K562 (cell line): ENCODE results near the gene TMPO. TPM values are rescaled to one million over a fixed set of nuclear protein-coding genes. Genes with fewer than 3 reads are reported as not detected.

Experiments used
- C11orf30 ChIP-seq: fragments of 450-650 bp; IDR thresholded peaks from 2 replicates; pipeline ENCODE4 v1.6.1; 2016; ENCODE audit warnings: low read depth, mild to moderate bottlenecking
- CHCHD3 ChIP-seq: fragments of 250-450 bp; sonication (Bioruptor Pico); IDR thresholded peaks from 2 replicates; pipeline ENCODE4 v2.1.2; 2022; ENCODE audit warnings: mild to moderate bottlenecking
- CTBP1 ChIP-seq: fragments of 450-650 bp; IDR thresholded peaks from 2 replicates; pipeline ENCODE4 v1.6.1; 2016; ENCODE audit warnings: borderline replicate concordance
- CTCF ChIP-seq, 3 experiments: IDR thresholded peaks in 2 of 3; conservative IDR thresholded peaks in 1 of 3; 2 replicates each; pipeline ENCODE4 v1.5.1; 2011 to 2012; ENCODE audit warnings: low read length in 3 of 3, mild to moderate bottlenecking in 3 of 3, control low read depth in 2 of 3, improper control_type of control experiment in 1 of 3, inconsistent platforms in 1 of 3, low read depth in 1 of 3, mixed read lengths in 1 of 3, moderate library complexity in 1 of 3; ENCODE audit not compliant: insufficient read depth in 2 of 3
- ETV5 ChIP-seq: sonication (generic); formaldehyde crosslinking; IDR thresholded peaks from 2 replicates; pipeline ENCODE4 v1.4.0; 2020; ENCODE audit warnings: low read depth, mild to moderate bottlenecking, missing genetic modification reagents
- HDGF ChIP-seq: fragments of 450-650 bp; IDR thresholded peaks from 2 replicates; pipeline ENCODE4 v1.6.1; 2016
- HMGXB4 ChIP-seq: sonication (generic); formaldehyde crosslinking; IDR thresholded peaks from 2 replicates; pipeline ENCODE4 v1.8.1; 2023; ENCODE audit warnings: mild to moderate bottlenecking, missing genetic modification reagents
- IFI16 ChIP-seq: fragments of 250-450 bp; sonication (Bioruptor Pico); IDR thresholded peaks from 2 replicates; pipeline ENCODE4 v2.1.2; 2022; ENCODE audit warnings: mild to moderate bottlenecking, inconsistent platforms
- NR3C1 ChIP-seq: sonication (generic); formaldehyde crosslinking; IDR thresholded peaks from 2 replicates; pipeline ENCODE4 v1.8.1; 2022; ENCODE audit warnings: missing genetic modification reagents
- POLR3A ChIP-seq: IDR thresholded peaks from 2 replicates; pipeline ENCODE4 v1.6.1; 2011; ENCODE audit warnings: borderline replicate concordance, mild to moderate bottlenecking, moderate library complexity; ENCODE audit not compliant: insufficient read length, insufficient read depth; ENCODE audit errors: extremely low read depth
- PTBP1 ChIP-seq: fragments of 200-400 bp; formaldehyde crosslinking; IDR thresholded peaks from 2 replicates; pipeline ENCODE4 v1.6.1; 2017; ENCODE audit warnings: low read depth, low read length
- RBFOX2 ChIP-seq: fragments of 200-400 bp; formaldehyde crosslinking; IDR thresholded peaks from 2 replicates; pipeline ENCODE4 v1.6.1; 2017; ENCODE audit warnings: low read depth, mild to moderate bottlenecking, low read length, moderate library complexity
- RBM25 ChIP-seq: fragments of 200-400 bp; formaldehyde crosslinking; IDR thresholded peaks from 2 replicates; pipeline ENCODE4 v1.6.1; 2018; ENCODE audit warnings: low read length, low read depth, moderate library complexity; ENCODE audit not compliant: severe bottlenecking
- RFX1 ChIP-seq: fragments of 450-650 bp; IDR thresholded peaks from 2 replicates; pipeline ENCODE4 v1.6.1; 2016; ENCODE audit warnings: mild to moderate bottlenecking, moderate library complexity
- SETDB1 ChIP-seq: IDR thresholded peaks from one replicate; pipeline ENCODE4 v1.6.1; 2012; ENCODE audit warnings: low read length, control low read depth, inconsistent platforms
- SRF ChIP-seq, 2 experiments: fragments of 250-450, 450-650 bp in 1 of 2; sonication (Bioruptor Pico) in 1 of 2; sonication (generic) in 1 of 2; formaldehyde crosslinking; IDR thresholded peaks; 2 replicates each; pipeline versions ENCODE4 v1.5.0 to v1.5.1; 2020 to 2022; ENCODE audit warnings: mild to moderate bottlenecking in 1 of 2, missing genetic modification reagents in 1 of 2
- TOE1 ChIP-seq, 2 experiments: fragments of 450-650 bp in 1 of 2; sonication (generic) in 1 of 2; formaldehyde crosslinking in 1 of 2; IDR thresholded peaks; 2 replicates each; pipeline versions ENCODE4 v1.7.1 to v1.8.0; 2016 to 2022; ENCODE audit warnings: borderline replicate concordance in 2 of 2, mild to moderate bottlenecking in 2 of 2, antibody characterized with exemption in 1 of 2, inconsistent platforms in 1 of 2, low read depth in 1 of 2, missing genetic modification reagents in 1 of 2, moderate library complexity in 1 of 2
- ZFP91 ChIP-seq: sonication (generic); formaldehyde crosslinking; IDR thresholded peaks from 2 replicates; pipeline ENCODE4 v1.8.0; 2022; ENCODE audit warnings: mild to moderate bottlenecking, missing genetic modification reagents
- ZNF551 ChIP-seq: fragments of 250-450 bp; sonication (Bioruptor Pico); IDR thresholded peaks from 2 replicates; pipeline ENCODE4 v1.5.0; 2021; ENCODE audit warnings: mild to moderate bottlenecking, moderate library complexity
- ZNF639 ChIP-seq, 2 experiments: fragments of 200-800 bp in 1 of 2; sonication (Bioruptor generic) in 1 of 2; sonication (generic) in 1 of 2; formaldehyde crosslinking in 1 of 2; IDR thresholded peaks in 1 of 2; conservative IDR thresholded peaks in 1 of 2; 2 replicates each; pipeline versions ENCODE4 v1.5.0 to v1.6.1; 2016 to 2020; ENCODE audit warnings: missing compliant biosample characterization in 1 of 2, missing genetic modification characterization in 1 of 2, missing genetic modification reagents in 1 of 2
- polyA plus RNA-seq, 8 experiments: library from polyadenylated mRNA; depleted of rRNA in 4 of 8; stranded (reverse) in 5 of 8; unstranded in 3 of 8; fragments of >200 nt; fragmentation: Nextera tagmentation in 2 of 8; fragmentation: Illumina TruSeq in 1 of 8; extraction: Ambion mirVana in 2 of 8; extraction: Trizol in 1 of 8; gene quantifications; 2 replicates each; pipeline versions ENCODE4 v1.2.1 to v1.2.3, GENCODE V29; 2011 to 2014; ENCODE audit warnings: inconsistent platforms in 1 of 8, missing spikeins in 1 of 8
- total RNA-seq, 7 experiments: library from RNA; depleted of rRNA in 6 of 7; stranded (reverse); fragments of >200 nt in 6 of 7; fragmentation: Illumina TruSeq in 2 of 7; extraction: Trizol in 2 of 7; gene quantifications; 2 replicates each; pipeline versions ENCODE4 v1.2.1 to v1.2.3, GENCODE V29; 2011 to 2021; ENCODE audit warnings: low replicate concordance in 1 of 7

Gene TMPO
- total and polyA plus RNA-seq, 9 of the 15 experiments (the other 6 are each of a cell fraction or from before 2014, with no cell fraction given) = 62.1 to 263 (median 182) TPM

- TF ChIP-seq SRF (CRISPR knock-in tag; IDR thresholded peaks at IDR 0.05) (no peak), RFX1 (no peak), CTCF (IDR thresholded peaks at IDR 0.05 in 2 of 3, conservative IDR thresholded peaks at IDR 0.05 in 1 of 3; ENCODE audit: insufficient read depth in 2 of 3, low read depth in 1 of 3, low read length in 3 of 3) (peak; percentile 74 to 93 (median 78)), SETDB1 (no peak), POLR3A (no peak), CTBP1 (no peak), HDGF (no peak), ZFP91 (CRISPR knock-in tag) (no peak), RBM25 (peak; percentile 12), HMGXB4 (CRISPR knock-in tag) (peak; percentile 60; the same call in 1 of the 2 replicates), RBFOX2 (peak; percentile 77), TOE1 (IDR thresholded peaks at IDR 0.05; ENCODE audit: borderline replicate concordance) (0 out of 2 replicates have a peak, but pooled peaks have one; percentile 52), TOE1 (CRISPR knock-in tag; IDR thresholded peaks at IDR 0.05; ENCODE audit: borderline replicate concordance, low read depth) (0 out of 2 replicates have a peak, but pooled peaks have one; percentile 66), C11orf30 (no peak), NR3C1 (CRISPR knock-in tag) (no peak; the same call in 1 of the 2 replicates), ZNF639 (CRISPR knock-in tag; conservative IDR thresholded peaks at IDR 0.05 in 1 of 2, IDR thresholded peaks at IDR 0.05 in 1 of 2) (peak in 1 of 2 experiments; percentile 56; a peak in 1 of 4 replicates), IFI16 (CRISPR knock-in tag) (no peak), ETV5 (CRISPR knock-in tag) (peak; percentile 74; the same call in 1 of the 2 replicates), PTBP1 (peak; percentile 33; the same call in 1 of the 2 replicates), CHCHD3 (no peak), ZNF551 (CRISPR knock-in tag) (no peak)
These were observed 902 bp downstream of the TMPO start (continued) for GRCh38 chr12:98516111-98516873.
